LNCAP (cell line): ENCODE data around the gene PTBP3.

Experiments
- CTCF ChIP-seq: fragments of 450-650 bp; IDR thresholded peaks from 2 replicates; pipeline ENCODE4 v1.5.1; 2017; ENCODE audit warnings: mild to moderate bottlenecking

Gene PTBP3

GRCh38 chr9:112333639-112334431 is 416 bp upstream of the PTBP3 start:
- TF ChIP-seq CTCF: peak; percentile 73

GRCh38 chr9:112332674-112332976 is 794 bp downstream of the PTBP3 start:
- no peak for TF ChIP-seq CTCF

- TF ChIP-seq CTCF: no peak
Measured at GRCh38 chr9:112332214-112332613, 1.2 kb downstream of the PTBP3 start.

GRCh38 chr9:112331674-112331952 is 1.8 kb downstream of the PTBP3 start:
- TF ChIP-seq CTCF: no peak

GRCh38 chr9:112328545-112328944 is 4.9 kb downstream of the PTBP3 start:
- no peak for TF ChIP-seq CTCF

GRCh38 chr9:112327718-112328450 is 5.5 kb downstream of the PTBP3 start:
- TF ChIP-seq CTCF: no peak

- no peak for TF ChIP-seq CTCF
Measured at GRCh38 chr9:112326194-112326593, 7.2 kb downstream of the PTBP3 start.
